PFSK-1 (cell line): ENCODE measurements around the gene WDFY2.

Experiments
- POLR2AphosphoS5 ChIP-seq: IDR thresholded peaks from 2 replicates; pipeline ENCODE4 v1.6.1; 2012; ENCODE audit warnings: low read depth, mild to moderate bottlenecking, control low read depth, low read length, moderate library complexity
- REST ChIP-seq, 2 experiments: IDR thresholded peaks; 2 replicates each; pipeline versions ENCODE4 v1.6.1 to v1.8.0; 2011 to 2012; ENCODE audit warnings: low read depth in 2 of 2, low read length in 2 of 2, control low read depth in 1 of 2, inconsistent platforms in 1 of 2, mild to moderate bottlenecking in 1 of 2, moderate library complexity in 1 of 2; ENCODE audit not compliant: insufficient read depth in 1 of 2
- SIN3A ChIP-seq: IDR thresholded peaks from 2 replicates; pipeline ENCODE4 v1.6.1; 2012; ENCODE audit warnings: mild to moderate bottlenecking, low read length, moderate library complexity, borderline replicate concordance; ENCODE audit not compliant: insufficient read depth
- TAF1 ChIP-seq: IDR thresholded peaks from 2 replicates; pipeline ENCODE4 v1.6.1; 2012; ENCODE audit warnings: low read length, control low read depth, borderline replicate concordance; ENCODE audit not compliant: insufficient read depth

DNA sequence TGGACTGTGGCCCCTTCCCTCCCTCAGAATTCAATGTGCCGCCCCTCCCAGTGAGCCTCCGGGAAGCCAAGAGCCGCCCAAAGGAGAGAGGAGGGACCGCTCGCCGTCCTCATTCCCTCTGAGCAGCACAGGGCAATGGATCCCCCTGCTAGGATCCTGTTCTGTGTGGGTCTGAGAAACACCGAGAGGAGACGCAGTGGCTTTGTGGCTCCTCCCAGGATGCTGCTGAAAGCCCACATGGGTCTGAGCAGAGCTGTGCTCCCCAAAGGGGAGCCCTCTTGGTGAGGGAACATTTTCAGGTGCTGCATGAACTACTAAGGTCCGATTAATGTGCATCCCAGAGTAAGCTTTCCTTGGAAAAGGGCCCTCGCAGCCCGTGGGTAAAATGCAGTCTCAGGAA, 189.3 kb downstream of the WDFY2 start:
- TF ChIP-seq TAF1 (no peak), POLR2AphosphoS5 (no peak), REST (IDR thresholded peaks at IDR 0.05; ENCODE audit: insufficient read depth in 1 of 2, low read depth in 2 of 2, low read length in 2 of 2) (no peak), SIN3A (no peak)
